Hematopoietic multipotent progenitor cell (in vitro differentiated cells): Measurements from ENCODE around the gene UMAD1. TPM values are rescaled to one million over a fixed set of nuclear protein-coding genes. Genes with fewer than 3 reads are reported as not detected.

Source experiments
- DNase-seq, 3 donors: peaks; one replicate each; pipeline ENCODE4 v3.0.0-alpha.2; 2011 to 2015; ENCODE audit warnings: low read depth in 2 of 3, low spot score in 2 of 3
- total RNA-seq: library from RNA; depleted of rRNA; stranded (reverse); fragments of >200 nt; gene quantifications from one replicate; pipeline ENCODE4 v1.2.3, GENCODE V29; 2012

The UMAD1 gene
- total RNA-seq, 1 donor: 9.4 TPM

GRCh38 chr7:7761340-7761973 lies 120.9 kb downstream of the UMAD1 start:
- peak in 2 of 3 donors; percentile 46 to 82 for DNase-seq

- peak in 2 of 3 donors; percentile 42 to 66 for DNase-seq
Measured at GRCh38 chr7:7761974-7762779, 121.6 kb downstream of the UMAD1 start.

GRCh38 chr7:7764520-7765396 lies 124.2 kb downstream of the UMAD1 start:
- DNase-seq: no peak

- no peak for DNase-seq
Measured at GRCh38 chr7:7765422-7765821, 124.9 kb downstream of the UMAD1 start.

- no peak for DNase-seq
Measured at GRCh38 chr7:7766671-7767070, 126.1 kb downstream of the UMAD1 start.

GRCh38 chr7:7768977-7769709 lies 128.6 kb downstream of the UMAD1 start:
- no peak for DNase-seq

- no peak for DNase-seq
Measured at GRCh38 chr7:7769710-7770627, 129.4 kb downstream of the UMAD1 start.

GRCh38 chr7:7771452-7771851 lies 130.9 kb downstream of the UMAD1 start:
- no peak for DNase-seq

GRCh38 chr7:7772397-7772821 lies 131.9 kb downstream of the UMAD1 start:
- DNase-seq: no peak

GRCh38 chr7:7773334-7774309 lies 133.1 kb downstream of the UMAD1 start:
- no peak for DNase-seq

GRCh38 chr7:7779888-7780287 lies 139.3 kb downstream of the UMAD1 start:
- DNase-seq: no peak

- no peak for DNase-seq
Measured at GRCh38 chr7:7783001-7783400, 142.4 kb downstream of the UMAD1 start.

GRCh38 chr7:7785344-7785973 lies 144.9 kb downstream of the UMAD1 start:
- DNase-seq: no peak

- DNase-seq: no peak
Measured at GRCh38 chr7:7786595-7786994, 146.0 kb downstream of the UMAD1 start.

GRCh38 chr7:7789551-7789988 lies 149.0 kb downstream of the UMAD1 start:
- no peak for DNase-seq

GRCh38 chr7:7790041-7790741 lies 149.6 kb downstream of the UMAD1 start:
- no peak for DNase-seq

- DNase-seq: no peak
Measured at GRCh38 chr7:7791523-7791922, 151.0 kb downstream of the UMAD1 start.
